Upper lobe of left lung (tissue), 4 donors: Measurements from ENCODE around the gene WDR93.

Experiments used
- EP300 ChIP-seq, 4 donors: sonication (generic); formaldehyde crosslinking; IDR thresholded peaks; one replicate each; pipeline ENCODE4 v1.5.1; 2017; ENCODE audit warnings: antibody characterized with exemption in 4 of 4, control low read depth in 2 of 4
- POLR2A ChIP-seq, 4 donors: fragments of 450-650 bp; IDR thresholded peaks; one replicate each; pipeline ENCODE4 v1.5.1; 2016 to 2017; ENCODE audit warnings: antibody characterized with exemption in 4 of 4, mild to moderate bottlenecking in 2 of 4
- POLR2AphosphoS5 ChIP-seq, 2 donors: sonication (generic); formaldehyde crosslinking; IDR thresholded peaks; one replicate each; pipeline ENCODE4 v1.5.1; 2017; ENCODE audit warnings: antibody characterized with exemption in 2 of 2
- TF ChIP-seq, protein P1 (sequence below), 6 experiments: fragments of 450-650 bp in 4 of 6; fragments of 200-600 bp in 2 of 6; sonication (generic) in 2 of 6; IDR thresholded peaks; one replicate each; pipeline ENCODE4 v1.5.1; 2016 to 2019; ENCODE audit warnings: antibody characterized with exemption in 6 of 6

DNA sequence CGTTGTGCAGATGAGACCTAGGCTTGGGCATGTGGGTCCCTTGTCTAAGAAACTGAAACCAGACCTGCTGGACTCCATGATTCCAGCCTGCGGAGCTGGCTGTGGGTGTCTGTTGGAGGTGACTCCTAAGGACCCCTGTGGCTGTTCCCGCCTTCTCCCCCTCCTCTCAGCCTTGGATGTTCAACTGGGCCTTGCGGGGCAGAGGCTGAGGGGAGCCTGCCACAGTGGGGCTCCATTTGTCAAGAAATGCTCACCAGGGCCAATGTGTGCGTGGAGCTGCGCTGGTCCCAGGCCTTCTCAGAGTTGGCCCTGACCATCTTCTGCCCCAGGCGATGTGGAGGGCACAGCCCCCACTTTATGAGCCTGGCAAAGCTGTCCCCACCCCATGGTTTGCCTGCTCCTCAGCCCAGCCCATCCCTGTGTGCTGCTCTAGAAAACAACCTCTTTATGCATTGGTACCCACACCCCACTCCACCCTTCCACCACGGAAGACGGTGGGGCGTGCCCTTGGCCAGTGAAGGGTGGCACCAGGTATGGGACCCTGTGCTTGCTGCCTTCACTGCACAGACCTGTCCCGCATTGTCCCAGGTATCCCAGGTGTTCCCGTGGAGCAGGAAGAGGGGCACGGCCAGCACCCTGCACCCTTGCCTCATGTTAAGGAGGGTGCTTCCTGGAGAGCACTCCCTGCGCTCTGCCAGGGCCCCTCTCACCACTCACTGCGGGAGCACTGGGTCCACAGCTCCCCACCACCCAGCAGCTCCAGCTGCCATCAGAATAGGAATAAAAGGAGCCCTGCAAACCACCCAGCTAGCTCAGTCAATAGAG is 93.5 kb downstream of the WDR93 start:
- TF ChIP-seq, protein P1, sequence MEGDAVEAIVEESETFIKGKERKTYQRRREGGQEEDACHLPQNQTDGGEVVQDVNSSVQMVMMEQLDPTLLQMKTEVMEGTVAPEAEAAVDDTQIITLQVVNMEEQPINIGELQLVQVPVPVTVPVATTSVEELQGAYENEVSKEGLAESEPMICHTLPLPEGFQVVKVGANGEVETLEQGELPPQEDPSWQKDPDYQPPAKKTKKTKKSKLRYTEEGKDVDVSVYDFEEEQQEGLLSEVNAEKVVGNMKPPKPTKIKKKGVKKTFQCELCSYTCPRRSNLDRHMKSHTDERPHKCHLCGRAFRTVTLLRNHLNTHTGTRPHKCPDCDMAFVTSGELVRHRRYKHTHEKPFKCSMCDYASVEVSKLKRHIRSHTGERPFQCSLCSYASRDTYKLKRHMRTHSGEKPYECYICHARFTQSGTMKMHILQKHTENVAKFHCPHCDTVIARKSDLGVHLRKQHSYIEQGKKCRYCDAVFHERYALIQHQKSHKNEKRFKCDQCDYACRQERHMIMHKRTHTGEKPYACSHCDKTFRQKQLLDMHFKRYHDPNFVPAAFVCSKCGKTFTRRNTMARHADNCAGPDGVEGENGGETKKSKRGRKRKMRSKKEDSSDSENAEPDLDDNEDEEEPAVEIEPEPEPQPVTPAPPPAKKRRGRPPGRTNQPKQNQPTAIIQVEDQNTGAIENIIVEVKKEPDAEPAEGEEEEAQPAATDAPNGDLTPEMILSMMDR (IDR thresholded peaks at IDR 0.05): no peak
- TF ChIP-seq EP300 (IDR thresholded peaks at IDR 0.05) (no peak), POLR2A (IDR thresholded peaks at IDR 0.05) (no peak), POLR2AphosphoS5 (IDR thresholded peaks at IDR 0.05) (no peak)
